ENCODE results near the gene MIER2.

The MIER2 gene

GRCh38 chr19:374183-374885, 29.7 kb upstream of the MIER2 start:
- Histone ChIP-seq H3K9me3 (ENCODE audit: low read length) (no peaks in the 10 kb centered on the region), H3K4me3 (ENCODE audit: low read length) (no peak overlapping the region), H3K36me3 (ENCODE audit: insufficient read depth, low read length) (no peaks in the 10 kb centered on the region), H3K4me1 (ENCODE audit: insufficient read depth, low read length) (no peaks in the 10 kb centered on the region), H3K27me3 (ENCODE audit: insufficient read depth, low read length) (peaks cover 15% of the 10 kb centered on the region), H2AFZ (ENCODE audit: low read depth, low read length) (no peak overlapping the region)

GRCh38 chr19:373391-374182, 29.0 kb upstream of the MIER2 start:
- Histone ChIP-seq H2AFZ (ENCODE audit: low read depth, low read length) (no peak overlapping the region), H3K9me3 (ENCODE audit: low read length) (no peaks in the 10 kb centered on the region), H3K4me3 (ENCODE audit: low read length) (no peak overlapping the region), H3K4me1 (ENCODE audit: insufficient read depth, low read length) (no peaks in the 10 kb centered on the region), H3K27me3 (ENCODE audit: insufficient read depth, low read length) (peaks cover 13% of the 10 kb centered on the region), H3K36me3 (ENCODE audit: insufficient read depth, low read length) (no peaks in the 10 kb centered on the region)

- Histone ChIP-seq H3K4me3 (ENCODE audit: low read length) (no peak overlapping the region), H3K27me3 (ENCODE audit: insufficient read depth, low read length) (peaks cover 13% of the 10 kb centered on the region), H2AFZ (ENCODE audit: low read depth, low read length) (no peak overlapping the region), H3K36me3 (ENCODE audit: insufficient read depth, low read length) (no peaks in the 10 kb centered on the region), H3K4me1 (ENCODE audit: insufficient read depth, low read length) (no peaks in the 10 kb centered on the region), H3K9me3 (ENCODE audit: low read length) (no peaks in the 10 kb centered on the region)
Observed at GRCh38 chr19:372306-372890, 27.8 kb upstream of the MIER2 start.

- H3K4me3 ChIP-seq (ENCODE audit: low read length): no peak overlapping the region
- peaks cover 13% of the 10 kb centered on the region for H3K27me3 ChIP-seq (ENCODE audit: insufficient read depth, low read length)
- no peak overlapping the region for H2AFZ ChIP-seq (ENCODE audit: low read depth, low read length)
- H3K9me3 ChIP-seq (ENCODE audit: low read length): no peaks in the 10 kb centered on the region
- no peaks in the 10 kb centered on the region for H3K4me1 ChIP-seq (ENCODE audit: insufficient read depth, low read length)
- no peaks in the 10 kb centered on the region for H3K36me3 ChIP-seq (ENCODE audit: insufficient read depth, low read length)
Observed at GRCh38 chr19:371501-372168, 27.0 kb upstream of the MIER2 start.

DNA sequence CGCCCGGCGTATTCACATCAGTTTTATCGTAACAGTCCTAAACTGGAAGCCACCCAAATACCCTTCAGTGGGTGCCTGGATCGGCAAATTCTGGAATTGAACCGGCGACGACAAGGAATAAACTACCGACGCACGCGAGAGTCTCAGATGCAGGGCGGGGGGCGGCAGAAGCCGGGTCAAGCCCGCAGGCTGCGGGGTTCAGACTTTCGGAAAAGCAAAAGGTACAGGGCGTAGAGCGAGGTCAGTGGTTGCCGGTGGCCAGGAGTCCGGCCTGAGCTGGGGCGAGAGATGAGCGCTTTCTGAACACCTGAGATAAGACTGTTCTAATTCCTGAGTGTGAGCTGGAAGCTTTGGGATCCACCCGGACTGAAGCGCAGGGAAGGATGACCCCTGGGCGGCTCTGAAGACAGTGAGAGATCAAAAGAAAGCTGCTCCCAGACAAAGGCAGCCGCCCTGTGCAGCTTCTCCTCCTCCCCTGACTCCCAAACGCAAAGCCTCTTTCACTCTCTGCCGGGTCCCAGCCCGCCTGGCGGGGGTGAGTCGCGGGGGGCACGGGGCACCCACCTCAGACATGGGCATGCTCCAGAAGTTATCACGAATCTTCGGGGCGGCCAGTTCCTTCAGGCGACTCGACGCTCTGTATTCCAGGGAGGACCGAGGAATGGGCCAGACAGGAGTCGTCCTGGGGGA, 26.2 kb upstream of the MIER2 start:
- Histone ChIP-seq H2AFZ (ENCODE audit: low read depth, low read length) (no peak overlapping the region), H3K36me3 (ENCODE audit: insufficient read depth, low read length) (no peaks in the 10 kb centered on the region), H3K27me3 (ENCODE audit: insufficient read depth, low read length) (peaks cover 13% of the 10 kb centered on the region), H3K4me1 (ENCODE audit: insufficient read depth, low read length) (no peaks in the 10 kb centered on the region), H3K9me3 (ENCODE audit: low read length) (no peaks in the 10 kb centered on the region), H3K4me3 (ENCODE audit: low read length) (no peak overlapping the region)

DNA sequence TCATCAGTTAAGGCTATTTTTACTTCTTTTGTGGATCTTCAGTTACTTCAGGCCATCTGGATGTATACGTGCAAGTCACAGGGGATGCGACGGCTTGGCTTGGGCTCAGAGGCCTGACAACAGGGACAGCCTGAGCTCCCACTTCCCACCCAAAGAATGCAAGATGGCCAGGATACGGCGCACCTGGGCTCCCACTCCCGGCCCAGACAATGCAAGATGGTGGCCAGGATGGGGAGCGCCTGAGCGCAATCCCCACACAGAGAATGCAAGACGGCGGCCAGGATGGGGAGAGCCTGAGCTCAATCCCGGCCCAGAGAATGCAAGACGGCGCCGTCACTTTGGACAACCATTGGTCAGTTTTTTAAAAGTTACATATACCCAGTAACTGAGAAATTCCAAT, 25.3 kb upstream of the MIER2 start:
- Histone ChIP-seq H3K4me3 (ENCODE audit: low read length) (no peak overlapping the region), H2AFZ (ENCODE audit: low read depth, low read length) (no peak overlapping the region), H3K36me3 (ENCODE audit: insufficient read depth, low read length) (no peaks in the 10 kb centered on the region), H3K9me3 (ENCODE audit: low read length) (no peaks in the 10 kb centered on the region), H3K4me1 (ENCODE audit: insufficient read depth, low read length) (no peaks in the 10 kb centered on the region), H3K27me3 (ENCODE audit: insufficient read depth, low read length) (peaks cover 12% of the 10 kb centered on the region)

DNA sequence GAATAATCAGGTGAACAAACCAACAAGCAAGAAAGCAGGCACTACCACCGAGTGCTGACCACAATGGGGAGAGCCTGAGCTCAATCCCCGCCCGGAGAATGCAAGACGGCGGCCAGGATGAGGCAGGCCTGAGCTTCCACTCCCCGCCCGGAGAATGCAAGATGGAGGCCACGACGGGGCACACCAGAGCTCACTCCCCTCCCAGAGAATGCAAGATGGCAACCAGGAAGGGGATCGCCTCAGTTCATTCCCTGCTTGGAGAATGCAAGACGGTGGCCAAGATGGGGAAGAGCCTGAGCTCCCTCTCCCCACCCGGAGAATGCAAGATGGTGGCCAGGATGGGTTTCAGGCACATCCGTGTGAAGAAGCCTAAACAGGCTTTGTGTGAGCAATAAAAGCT, 24.7 kb upstream of the MIER2 start:
- H3K36me3 ChIP-seq (ENCODE audit: insufficient read depth, low read length): no peaks in the 10 kb centered on the region
- peaks cover 6% of the 10 kb centered on the region for H3K27me3 ChIP-seq (ENCODE audit: insufficient read depth, low read length)
- H3K4me3 ChIP-seq (ENCODE audit: low read length): no peak overlapping the region

GRCh38 chr19:368630-369024, 24.0 kb upstream of the MIER2 start:
- Histone ChIP-seq H3K4me3 (ENCODE audit: low read length) (no peak overlapping the region), H3K27me3 (ENCODE audit: insufficient read depth, low read length) (peaks cover 2% of the 10 kb centered on the region), H3K4me1 (ENCODE audit: insufficient read depth, low read length) (no peaks in the 10 kb centered on the region)

More for the DNA sequence above, 24.7 kb upstream of the MIER2 start:
- H3K9me3 ChIP-seq (ENCODE audit: low read length): no peaks in the 10 kb centered on the region
- no peaks in the 10 kb centered on the region for H3K4me1 ChIP-seq (ENCODE audit: insufficient read depth, low read length)
- no peak overlapping the region for H2AFZ ChIP-seq (ENCODE audit: low read depth, low read length)

GRCh38 chr19:367963-368629, 23.5 kb upstream of the MIER2 start:
- Histone ChIP-seq H3K36me3 (ENCODE audit: insufficient read depth, low read length) (no peaks in the 10 kb centered on the region), H3K4me3 (ENCODE audit: low read length) (no peak overlapping the region), H3K27me3 (ENCODE audit: insufficient read depth, low read length) (no peaks in the 10 kb centered on the region)

More at GRCh38 chr19:368630-369024, 24.0 kb upstream of the MIER2 start:
- Histone ChIP-seq H3K36me3 (ENCODE audit: insufficient read depth, low read length) (no peaks in the 10 kb centered on the region), H2AFZ (ENCODE audit: low read depth, low read length) (no peak overlapping the region), H3K9me3 (ENCODE audit: low read length) (no peaks in the 10 kb centered on the region)

GRCh38 chr19:367561-367960, 23.0 kb upstream of the MIER2 start:
- Histone ChIP-seq H3K27me3 (ENCODE audit: insufficient read depth, low read length) (no peaks in the 10 kb centered on the region), H3K36me3 (ENCODE audit: insufficient read depth, low read length) (no peaks in the 10 kb centered on the region), H2AFZ (ENCODE audit: low read depth, low read length) (no peak overlapping the region), H3K4me3 (ENCODE audit: low read length) (no peak overlapping the region), H3K4me1 (ENCODE audit: insufficient read depth, low read length) (no peaks in the 10 kb centered on the region), H3K9me3 (ENCODE audit: low read length) (no peaks in the 10 kb centered on the region)

More at GRCh38 chr19:367963-368629, 23.5 kb upstream of the MIER2 start:
- Histone ChIP-seq H2AFZ (ENCODE audit: low read depth, low read length) (no peak overlapping the region), H3K9me3 (ENCODE audit: low read length) (no peaks in the 10 kb centered on the region), H3K4me1 (ENCODE audit: insufficient read depth, low read length) (no peaks in the 10 kb centered on the region)

DNA sequence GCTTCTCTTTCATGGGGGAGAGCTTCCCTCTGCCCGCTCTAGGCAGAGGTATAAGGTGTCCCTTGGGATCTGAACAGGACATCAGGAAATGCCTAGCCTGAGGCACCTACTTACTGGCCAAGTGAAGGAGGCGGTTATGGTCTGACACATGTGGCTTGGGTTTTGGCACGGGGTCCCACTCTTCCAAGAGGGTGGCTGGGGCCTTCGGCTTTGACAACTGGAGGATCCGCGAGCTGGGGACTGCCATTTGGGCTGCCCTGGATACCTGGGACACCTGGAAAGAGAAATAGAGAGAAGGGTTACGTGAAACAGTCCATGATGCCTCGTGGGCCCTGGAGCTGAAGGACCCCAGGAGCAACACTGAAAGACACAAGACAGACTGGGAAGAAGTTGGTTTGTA, 22.4 kb upstream of the MIER2 start:
- H3K36me3 ChIP-seq (ENCODE audit: insufficient read depth, low read length): no peaks in the 10 kb centered on the region
- no peaks in the 10 kb centered on the region for H3K27me3 ChIP-seq (ENCODE audit: insufficient read depth, low read length)
- no peak overlapping the region for H3K4me3 ChIP-seq (ENCODE audit: low read length)
- no peaks in the 10 kb centered on the region for H3K9me3 ChIP-seq (ENCODE audit: low read length)
- H2AFZ ChIP-seq (ENCODE audit: low read depth, low read length): no peak overlapping the region
- H3K4me1 ChIP-seq (ENCODE audit: insufficient read depth, low read length): no peaks in the 10 kb centered on the region

DNA sequence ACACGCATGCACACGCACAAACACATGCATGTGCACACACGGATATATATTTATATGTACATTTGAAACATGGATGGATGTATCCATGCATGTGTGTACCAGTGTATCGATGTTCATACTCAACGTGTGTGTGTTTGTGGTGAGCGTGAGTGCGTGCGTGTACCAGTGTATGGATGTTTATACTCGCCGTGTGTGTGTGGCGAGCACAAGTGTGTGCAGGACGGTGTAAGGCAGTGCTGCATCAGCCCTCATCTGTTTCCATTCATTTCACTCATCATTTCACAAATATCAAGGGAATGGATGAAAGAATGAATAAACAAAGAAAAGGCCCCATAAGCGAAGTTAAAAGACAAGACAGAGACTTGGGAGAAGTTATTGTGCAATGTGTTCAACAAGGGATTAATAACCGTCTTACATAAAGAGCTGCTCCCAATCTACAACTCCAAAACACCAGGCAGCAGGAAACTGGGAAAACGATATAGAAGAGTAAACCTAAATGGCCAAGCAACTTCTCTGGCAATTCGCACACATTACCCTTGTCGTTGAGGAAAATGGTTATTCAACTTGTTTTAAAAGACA, 21.7 kb upstream of the MIER2 start:
- Histone ChIP-seq H3K9me3 (ENCODE audit: low read length) (no peaks in the 10 kb centered on the region), H2AFZ (ENCODE audit: low read depth, low read length) (no peak overlapping the region), H3K4me3 (ENCODE audit: low read length) (no peak overlapping the region), H3K36me3 (ENCODE audit: insufficient read depth, low read length) (no peaks in the 10 kb centered on the region), H3K27me3 (ENCODE audit: insufficient read depth, low read length) (no peaks in the 10 kb centered on the region), H3K4me1 (ENCODE audit: insufficient read depth, low read length) (no peaks in the 10 kb centered on the region)
